Pancreas (tissue), 10 donors: ENCODE data around the gene CCDC159. TPM values are rescaled to one million over a fixed set of nuclear protein-coding genes. Genes with fewer than 3 reads are reported as not detected.
A peak's percentile ranks its signal among the peaks of the same experiment; 100 is the strongest.
"Not testable (repeated sequence)": the region's sequence is repeated elsewhere in the genome, so short reads cannot be mapped to it uniquely, and the experiment has no call there.

Source experiments
- ATAC-seq, 4 donors: fragments of 200-7000 bp; cut with Tn5 transposase; one replicate each; pipeline versions ENCODE4 v1.8.0 to v1.9.1; 2020; ENCODE audit warnings: mild to moderate bottlenecking in 4 of 4, moderate library complexity in 4 of 4
- DNase-seq, 6 donors: peaks; one replicate each; pipeline ENCODE4 v3.0.0-alpha.2; 2020
- FAIRE-seq: peaks from 2 replicates; lab custom pipeline; 2012; peaks lifted over from hg19 to GRCh38; lab: Jason Lieb, UNC
- H3K27ac ChIP-seq, 4 donors: fragments of 200-600 bp; sonication (generic); 1 replicate in 3 of 4; 2 replicates in 1 of 4; pipeline versions ENCODE4 v1.5.0 to v1.8.0; 2020
- H3K27me3 ChIP-seq, 4 donors: fragments of 200-600 bp; one replicate each; pipeline ENCODE4 v1.8.0; 2021
- H3K36me3 ChIP-seq, 3 donors: fragments of 200-600 bp; sonication (generic) in 1 of 3; one replicate each; pipeline versions ENCODE4 v1.5.0 to v1.8.0; 2020 to 2021
- H3K4me1 ChIP-seq, 3 donors: fragments of 200-600 bp; one replicate each; pipeline ENCODE4 v1.8.0; 2021
- H3K4me3 ChIP-seq, 4 donors: fragments of 200-600 bp; sonication (generic) in 2 of 4; one replicate each; pipeline versions ENCODE4 v1.5.0 to v1.8.0; 2020 to 2021
- H3K9me3 ChIP-seq, 4 donors: fragments of 200-600 bp; one replicate each; pipeline ENCODE4 v1.8.0; 2021
- CTCF ChIP-seq, 4 donors: fragments of 200-600 bp; sonication (generic) in 3 of 4; IDR thresholded peaks; one replicate each; pipeline versions ENCODE4 v1.5.0 to v1.8.0; 2021; ENCODE audit warnings: antibody characterized with exemption in 4 of 4
- WGBS, 2 donors: extraction: QIAGEN DNeasy Blood & Tissue Kit; methylation state at CpG; one replicate each; pipeline ENCODE4 v1.1.7; 2013; 5-methylcytosine and 5-hydroxymethylcytosine counted together
- intact Hi-C, 3 donors: fragments of 100-400 bp; cut with DNase I; formaldehyde crosslinking; loops; one replicate each; pipeline versions ENCODE4 v1.11.1 to v1.14.2; 2022
- polyA plus RNA-seq, 2 donors: library from polyadenylated mRNA; stranded (reverse); fragments of 200-250 nt; gene quantifications; one replicate each; pipeline ENCODE4 v1.2.3, GENCODE V29; 2013
- total RNA-seq, 6 donors: library from RNA; stranded (reverse); fragmentation: NEBNext Ultra II Directional in 4 of 6; extraction: Animal tissue kit (Norgen Biotek cat#: 25700) in 4 of 6; gene quantifications; one replicate each; pipeline versions ENCODE4 v1.2.1 to v1.2.4, GENCODE V29; 2021 to 2023
- donor health status: healthy with polysubstance abuse.
- donor health status: DM: no; HTN: no; CAD: no; lungs with moderate emphysema.
- donor health status: DM: no; HTN: no; CAD: no.
- donor health status: control.
- donor health status: control.
- donor health status: Bipolar disorder and iron deficiency.
- donor health status: DM: yes; HTN: yes; CAD: no.
- donor health status: DM: no; HTN: no; CAD: no.
- donor health status: DM: no; HTN: no; CAD: no.
- donor health status: DM: yes; HTN: yes; CAD: no.

Gene CCDC159
- total and polyA plus RNA-seq, 8 donors, result 11.6 to 106 (median 15.6) TPM

GRCh38 chr19:11337080-11337479 lies 9.2 kb upstream of the CCDC159 start:
- Histone ChIP-seq H3K9me3 (no peaks in the 10 kb centered on the region), H3K36me3 (peaks cover 7 to 45% (median 23%) of the 10 kb centered on the region in 3 donors), H3K4me3 (peak overlapping the region in 1 of 4 donors; percentile 93), H3K4me1 (peaks cover 0 to 5% (median 4%) of the 10 kb centered on the region in 3 donors), H3K27ac (no peak overlapping the region), H3K27me3 (no peaks in the 10 kb centered on the region)
- DNase-seq, result no peak
- 31 to 44% methylated on average over 14 of the region's 14 CpGs for WGBS, 2 donors
- no peak for FAIRE-seq
- intact Hi-C loops, result no loop called here
- no peak for TF ChIP-seq CTCF (IDR thresholded peaks at IDR 0.05)
- ATAC-seq, result no peak

- Histone ChIP-seq H3K4me3 (peak overlapping the region; percentile 72 to 94 (median 88)), H3K27me3 (no peaks in the 10 kb centered on the region), H3K4me1 (peaks cover 0 to 5% (median 4%) of the 10 kb centered on the region in 3 donors), H3K36me3 (peaks cover 3 to 34% (median 23%) of the 10 kb centered on the region in 3 donors), H3K9me3 (no peaks in the 10 kb centered on the region), H3K27ac (peak overlapping the region in 1 of 4 donors; percentile 80)
- DNase-seq (peak in 4 of 6 donors; percentile 31 to 51 (median 48)), ATAC-seq (peak; percentile 19 to 60 (median 30)), FAIRE-seq (no peak)
- no peak for TF ChIP-seq CTCF (IDR thresholded peaks at IDR 0.05)
- 33 to 39% methylated on average over 7 of the region's 7 CpGs for WGBS, 2 donors
- intact Hi-C loops, result no loop called here
These were observed 8.2 kb upstream of the CCDC159 start for GRCh38 chr19:11338121-11338520.

- Histone ChIP-seq H3K27ac (peak overlapping the region; percentile 61 to 85 (median 78)), H3K36me3 (peaks cover 3 to 28% (median 20%) of the 10 kb centered on the region in 3 donors), H3K4me3 (peak overlapping the region; percentile 72 to 94 (median 88)), H3K27me3 (no peaks in the 10 kb centered on the region), H3K4me1 (peaks cover 4 to 9% (median 4%) of the 10 kb centered on the region in 3 donors), H3K9me3 (no peaks in the 10 kb centered on the region)
- DNase-seq (peak in 2 of 6 donors; percentile 35 to 38), ATAC-seq (peak; percentile 41 to 57 (median 44)), FAIRE-seq (no peak)
- 18 to 19% methylated on average over 21 of the region's 21 CpGs for WGBS, 2 donors
- TF ChIP-seq CTCF (IDR thresholded peaks at IDR 0.05), result no peak
- intact Hi-C loops, result no loop called here
These were observed 7.6 kb upstream of the CCDC159 start for GRCh38 chr19:11338569-11339253.

- intact Hi-C loops, result no loop called here
- no peak for TF ChIP-seq CTCF (IDR thresholded peaks at IDR 0.05)
- H3K4me1 ChIP-seq, result peaks cover 4 to 17% (median 9%) of the 10 kb centered on the region in 3 donors
- FAIRE-seq (no peak), DNase-seq (peak; percentile 95 to 98 (median 96)), ATAC-seq (peak; percentile 81 to 93 (median 90))
- H3K27ac ChIP-seq, result peak within 1 kb of the TSS; percentile 61 to 85 (median 78)
- peak within 1 kb of the TSS; percentile 72 to 94 (median 88) for H3K4me3 ChIP-seq
- H3K27me3 ChIP-seq, result no peaks in the 10 kb centered on the region
- WGBS, 2 donors, result 4% methylated on average over 51 to 53 of the region's 53 CpGs
- no peaks in the 10 kb centered on the region for H3K9me3 ChIP-seq
- peaks cover 3 to 22% (median 18%) of the 10 kb centered on the region in 3 donors for H3K36me3 ChIP-seq
These were observed 6.8 kb upstream of the CCDC159 start, which contains the start of gene RAB3D for GRCh38 chr19:11339254-11340098. RAB3D (minus strand) TSS chr19:11339657; CDS start chr19:11337399, 2,258 bp downstream.

GRCh38 chr19:11340099-11340467 lies 6.2 kb upstream of the CCDC159 start:
- FAIRE-seq, H3K27me3 ChIP-seq, intact Hi-C loops, H3K9me3 ChIP-seq, ATAC-seq: not testable (repeated sequence)
- Histone ChIP-seq H3K4me1 (peaks cover 4 to 23% (median 9%) of the 10 kb centered on the region in 3 donors), H3K4me3 (peak overlapping the region in 1 of 4 donors; percentile 93), H3K36me3 (peaks cover 3 to 16% (median 12%) of the 10 kb centered on the region in 3 donors), H3K27ac (peak overlapping the region; percentile 13 to 80 (median 68))
- peak in 1 of 6 donors; percentile 24 for DNase-seq
- 89 to 91% methylated on average over 8 of the region's 8 CpGs for WGBS, 2 donors
